Frontal cortex (tissue), 4 donors: Measurements from ENCODE around the gene CES1. TPM values are rescaled to one million over a fixed set of nuclear protein-coding genes. Genes with fewer than 3 reads are reported as not detected.
"Not testable (repeated sequence)": the region's sequence is repeated elsewhere in the genome, so short reads cannot be mapped to it uniquely, and the experiment has no call there.

ENCODE experiments used
- DNase-seq, 2 donors: peaks; one replicate each; pipeline ENCODE4 v3.0.0; 2012; ENCODE audit warnings: low spot score in 2 of 2
- FAIRE-seq: peaks from 2 replicates; lab custom pipeline; 2012; peaks lifted over from hg19 to GRCh38; lab: Jason Lieb, UNC
- total RNA-seq: library from RNA; depleted of rRNA; stranded (reverse); fragments of >200 nt; gene quantifications from one replicate; pipeline ENCODE4 v1.2.3, GENCODE V29; 2014
- donor health status: control.
- donor health status: control.
- donor health status: control.

CES1 gene
- total RNA-seq, 1 donor from 2014 or later = 0.82 TPM

- no peak for DNase-seq
- no peak for FAIRE-seq
These were observed 1.2 kb upstream of the CES1 start for GRCh38 chr16:55834049-55834448.

GRCh38 chr16:55832425-55832772 is 497 bp downstream of the CES1 start:
- DNase-seq (no peak), FAIRE-seq (no peak)

DNA sequence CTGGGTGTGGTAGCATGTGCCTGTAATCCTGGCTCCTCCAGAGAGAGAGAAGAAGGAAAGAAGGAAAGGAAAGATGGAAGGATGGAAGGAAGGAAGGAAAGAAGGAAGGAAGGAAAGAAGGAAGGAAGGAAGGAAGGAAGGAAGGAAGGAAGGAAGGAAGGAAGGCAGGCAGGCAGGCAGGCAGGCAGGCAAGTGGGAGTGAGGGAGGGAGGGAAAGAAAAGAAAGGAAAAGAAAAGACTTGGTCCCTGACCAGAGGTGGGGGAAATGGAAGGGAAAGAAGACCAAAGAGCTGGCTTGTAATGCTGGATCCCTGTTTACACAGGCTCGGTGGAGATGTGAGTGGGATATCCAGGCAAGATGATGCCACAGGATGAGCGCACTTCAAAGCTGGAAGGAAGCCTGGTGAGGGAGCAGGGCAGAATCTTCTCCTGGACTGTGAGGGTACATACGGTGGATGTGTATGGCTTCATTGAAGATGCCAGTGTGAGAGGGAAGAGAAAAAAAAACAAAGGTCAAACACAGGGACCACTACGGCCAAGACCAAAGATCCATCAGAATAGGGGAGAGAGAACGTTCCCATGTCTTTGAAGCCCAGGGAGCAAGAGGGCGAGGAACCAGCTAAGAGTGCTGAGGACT is 2.1 kb downstream of the CES1 start:
- FAIRE-seq (no peak), DNase-seq (no peak)

- not testable (repeated sequence) for FAIRE-seq, DNase-seq
These were observed 3.7 kb downstream of the CES1 start for GRCh38 chr16:55829232-55829631.

- DNase-seq (no peak), FAIRE-seq (no peak)
These were observed 4.2 kb downstream of the CES1 start for GRCh38 chr16:55828680-55829079.

DNA sequence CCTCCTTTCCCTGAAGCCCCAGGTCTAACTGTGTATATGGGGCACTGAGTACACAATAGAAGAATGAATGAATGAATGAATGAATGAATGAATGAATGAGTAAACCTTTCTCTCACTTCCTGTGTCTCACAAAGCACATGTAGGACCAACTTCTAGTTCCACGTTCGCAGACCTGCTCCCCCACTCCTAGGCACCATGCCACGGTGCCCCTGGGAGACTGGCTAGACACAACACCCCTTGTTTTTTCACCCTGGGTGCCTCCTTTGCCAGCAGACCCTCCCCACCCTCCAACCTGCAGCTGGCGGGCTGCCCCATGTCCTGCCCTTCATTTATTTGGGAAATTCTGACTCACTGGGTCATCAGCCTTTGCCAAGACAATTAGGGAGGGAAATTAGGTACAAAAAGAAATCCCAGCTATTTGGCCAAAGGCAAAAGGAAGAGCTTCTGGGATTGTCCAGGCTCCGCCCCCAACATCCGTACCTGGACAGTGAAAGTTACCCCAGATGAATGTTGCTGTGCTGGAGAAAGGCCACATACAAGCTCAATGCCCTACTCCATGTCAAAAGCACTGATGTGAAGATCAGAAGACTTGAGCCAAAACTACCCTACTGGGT is 7.7 kb downstream of the CES1 start:
- FAIRE-seq = no peak

DNA sequence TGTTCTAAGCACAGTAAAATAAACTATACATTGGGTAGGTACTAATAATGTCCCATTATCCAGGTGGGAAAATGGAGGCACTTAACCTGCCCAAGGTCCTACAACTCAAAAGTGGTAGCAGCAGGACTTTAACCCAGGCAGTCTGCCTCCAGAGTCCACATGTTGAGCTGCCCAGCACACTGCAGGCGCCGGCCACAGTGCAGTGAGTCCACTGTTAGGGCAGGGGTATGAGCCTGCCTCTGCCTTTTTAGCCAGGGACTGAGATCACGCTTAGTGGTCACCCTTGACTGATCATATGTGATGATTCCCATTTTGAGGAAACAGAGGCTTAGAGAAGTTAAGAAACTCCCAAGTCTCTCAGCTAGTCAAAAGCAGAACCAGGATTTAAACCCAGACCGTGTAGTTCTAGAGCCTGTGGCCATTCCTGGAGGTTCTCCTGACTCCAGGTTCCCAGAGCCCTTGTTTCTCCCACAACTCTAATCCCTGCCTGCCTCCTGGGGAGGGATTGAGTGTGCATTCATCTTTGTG is 8.4 kb downstream of the CES1 start:
- FAIRE-seq (no peak), DNase-seq (no peak)

More for the DNA sequence above, 7.7 kb downstream of the CES1 start:
- no peak for DNase-seq

GRCh38 chr16:55822280-55822810 is 10.6 kb downstream of the CES1 start:
- FAIRE-seq = no peak
- no peak for DNase-seq

GRCh38 chr16:55821210-55821609 is 11.7 kb downstream of the CES1 start:
- no peak for DNase-seq
- no peak for FAIRE-seq

- FAIRE-seq (no peak), DNase-seq (no peak)
These were observed 12.3 kb downstream of the CES1 start for GRCh38 chr16:55820615-55821014.

DNA sequence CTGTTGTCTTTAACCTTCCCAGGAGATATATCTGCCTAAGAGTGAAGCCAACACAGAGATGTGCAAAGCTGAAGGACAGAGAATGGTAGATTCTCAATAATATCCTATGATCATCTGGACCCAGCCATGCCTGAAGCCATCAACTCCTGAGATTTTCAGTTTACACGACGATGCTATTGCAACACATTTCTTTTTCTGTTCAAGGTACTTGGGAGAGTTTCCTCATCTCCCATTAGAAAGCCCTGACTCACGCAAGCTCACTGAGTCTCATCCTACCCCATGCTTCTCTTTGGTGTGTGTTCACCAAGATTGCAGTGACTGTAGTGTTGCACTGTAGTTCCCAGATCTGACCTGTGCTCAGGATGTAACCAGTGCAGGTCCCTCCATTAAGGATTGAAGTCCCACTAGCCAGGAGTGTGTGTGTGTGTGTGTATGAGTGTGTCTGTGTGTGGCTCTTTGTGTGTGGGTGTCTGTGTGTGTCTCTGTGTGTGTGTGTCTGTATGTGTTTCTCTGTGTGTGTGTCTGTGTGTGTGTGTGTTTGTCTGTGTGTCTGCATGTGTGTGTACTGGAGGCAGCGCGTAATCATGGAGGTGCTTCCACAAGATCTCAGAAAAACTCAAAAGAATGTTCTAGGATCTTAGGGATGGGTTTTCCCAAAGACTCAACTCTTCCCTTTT is 15.5 kb downstream of the CES1 start:
- no peak for FAIRE-seq
- DNase-seq = no peak

DNA sequence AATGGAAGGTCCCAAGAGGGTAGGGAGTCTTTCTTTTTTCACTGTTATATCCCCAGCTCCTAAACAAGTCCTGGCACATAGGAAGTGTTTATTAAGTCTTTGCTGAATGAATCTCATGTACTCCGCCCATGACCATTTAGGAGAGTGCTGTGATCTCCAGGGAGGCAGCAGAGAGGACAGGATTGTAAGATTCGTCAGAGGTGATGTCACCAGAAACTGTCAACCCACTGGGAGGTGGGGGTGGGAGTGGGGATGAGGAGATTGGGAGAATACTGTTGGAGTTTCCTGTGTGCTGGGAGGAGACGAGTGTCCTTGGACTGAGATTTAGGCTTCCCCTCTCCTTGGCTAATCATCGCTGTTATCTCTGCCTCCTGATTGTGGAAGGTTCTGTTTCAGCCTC is 16.7 kb downstream of the CES1 start:
- not testable (repeated sequence) for FAIRE-seq

DNA sequence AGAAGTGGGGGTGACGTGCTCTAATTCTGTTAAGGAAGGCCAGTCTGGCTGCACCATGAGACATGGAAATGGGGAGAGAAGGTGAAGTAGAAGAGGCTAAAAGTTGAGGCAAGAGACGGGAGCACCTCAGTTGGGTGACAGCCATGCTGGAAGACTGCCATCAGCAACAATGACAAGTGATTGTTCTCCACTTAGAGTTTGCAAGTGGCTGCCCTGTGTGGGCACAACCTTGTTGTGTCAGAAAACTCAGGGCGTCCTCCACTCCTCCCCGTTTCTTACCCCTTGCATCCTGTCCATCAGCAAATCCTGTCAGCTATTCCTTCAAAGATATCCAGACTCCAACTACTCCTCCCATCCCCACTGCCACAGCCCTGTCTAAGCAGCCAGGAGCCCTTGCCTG is 17.6 kb downstream of the CES1 start:
- FAIRE-seq (no peak), DNase-seq (no peak)

More for the DNA sequence above, 16.7 kb downstream of the CES1 start:
- DNase-seq = not testable (repeated sequence)

DNA sequence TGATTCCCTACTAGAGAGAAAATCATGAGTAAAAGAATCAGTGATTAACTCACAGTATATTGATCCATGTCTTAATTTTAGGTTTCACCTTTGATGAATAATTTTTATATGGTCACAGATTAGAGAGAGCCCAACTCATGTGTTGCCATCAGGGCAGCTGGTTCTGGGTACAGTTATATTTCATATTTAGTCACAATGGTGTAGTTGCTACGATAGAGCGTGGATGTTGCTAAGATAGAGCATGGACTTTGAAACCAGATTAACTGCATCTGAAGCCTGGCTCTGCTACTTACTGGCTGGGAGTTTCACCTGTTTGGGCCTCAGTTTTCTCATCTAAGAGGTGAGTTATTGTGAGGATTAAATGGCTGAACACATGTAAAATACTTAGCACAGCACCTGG is 18.7 kb downstream of the CES1 start:
- FAIRE-seq, DNase-seq: not testable (repeated sequence)

- FAIRE-seq, DNase-seq: not testable (repeated sequence)
These were observed 19.2 kb downstream of the CES1 start for GRCh38 chr16:55813730-55814129.

DNA sequence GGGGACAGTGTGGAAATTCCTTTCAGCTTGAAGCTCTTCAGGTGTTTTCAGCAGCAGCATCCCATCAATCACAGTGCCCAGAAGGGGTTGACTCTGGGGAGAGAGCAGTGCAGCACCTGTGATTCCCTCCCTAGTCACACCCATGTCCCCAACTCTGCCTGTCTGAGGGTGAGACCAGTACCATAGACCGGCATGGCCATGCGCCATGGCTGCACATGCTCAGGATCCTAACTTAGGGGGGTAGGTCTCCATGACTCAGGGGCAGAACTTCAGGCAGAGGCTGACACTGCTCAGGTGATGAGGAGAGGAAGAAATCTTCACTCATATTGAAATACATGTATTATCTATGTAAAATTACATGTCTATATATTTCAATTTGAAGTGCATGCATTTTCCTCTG is 19.9 kb downstream of the CES1 start:
- DNase-seq (no peak), FAIRE-seq (no peak)

GRCh38 chr16:55811811-55812210 is 21.1 kb downstream of the CES1 start:
- FAIRE-seq = no peak
- DNase-seq = no peak

DNA sequence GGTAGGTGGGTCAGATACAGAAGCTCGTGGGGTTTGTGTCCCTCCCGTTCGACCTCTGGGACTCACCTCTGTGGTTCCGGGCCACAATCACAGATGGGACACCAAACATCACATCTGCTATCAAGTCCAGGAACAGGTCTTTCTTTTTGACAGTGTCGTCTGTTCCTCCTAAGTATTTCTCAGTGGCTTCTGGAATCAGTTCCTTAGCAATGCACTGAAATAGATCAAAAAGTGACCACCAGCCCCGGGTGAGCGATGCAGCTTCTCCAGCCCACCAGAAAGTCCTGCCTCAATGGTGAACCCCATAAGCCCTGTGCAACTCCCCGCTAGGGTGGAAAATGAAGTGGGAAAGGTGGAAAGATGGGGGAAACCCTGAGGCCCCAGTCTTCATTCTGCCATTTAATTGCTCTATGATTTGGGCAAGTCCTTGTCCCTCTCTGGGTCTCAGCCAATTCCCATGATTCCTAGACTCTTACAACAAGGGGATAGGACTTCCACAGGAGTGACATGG is 22.4 kb downstream of the CES1 start:
- DNase-seq = no peak
- no peak for FAIRE-seq

DNA sequence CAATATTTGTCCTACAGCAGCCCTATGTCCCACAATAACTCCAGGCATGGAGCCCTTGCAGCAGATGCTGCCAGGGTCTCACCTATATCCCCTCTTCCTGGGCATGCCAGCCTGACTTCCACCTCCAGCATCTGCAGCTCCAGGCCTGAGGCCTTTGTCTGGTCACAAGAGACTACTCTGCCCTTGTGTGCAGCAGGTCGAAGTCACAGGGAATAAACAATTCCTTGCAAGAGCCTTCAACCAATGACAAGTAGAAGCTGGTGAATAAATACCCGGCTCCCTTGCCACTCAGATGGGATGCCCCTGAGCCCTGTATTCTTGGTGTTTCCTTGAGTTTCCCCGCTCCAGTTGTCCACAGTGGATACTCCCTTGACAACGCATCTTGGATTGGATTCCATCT is 23.0 kb downstream of the CES1 start:
- no peak for DNase-seq
- FAIRE-seq = no peak

DNA sequence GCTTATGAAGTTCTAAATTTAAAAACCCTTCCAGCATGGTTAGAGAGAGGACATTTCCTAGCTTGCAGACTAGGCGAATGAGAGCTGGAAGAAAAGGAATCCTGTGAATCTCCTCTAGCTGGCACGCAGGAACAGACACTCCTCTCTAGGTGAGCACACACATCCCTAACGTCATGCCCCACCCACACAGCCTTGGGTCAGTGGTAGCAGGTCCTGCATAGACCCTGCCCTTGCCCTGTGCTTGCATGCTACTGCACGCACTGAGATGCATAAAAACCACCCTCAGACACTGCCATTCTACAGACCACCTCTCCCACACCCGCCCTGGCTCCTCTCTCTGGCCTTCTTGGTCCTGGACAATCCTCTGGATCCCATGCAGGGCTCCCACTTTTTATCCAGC is 23.5 kb downstream of the CES1 start:
- FAIRE-seq (no peak), DNase-seq (no peak)

GRCh38 chr16:55808286-55808685 is 24.6 kb downstream of the CES1 start:
- not testable (repeated sequence) for FAIRE-seq, DNase-seq
